Tibial nerve (tissue), 3 donors: ENCODE data around the gene DLGAP1.

Experiments
- CTCF ChIP-seq, 5 experiments: fragments of 200-600 bp in 3 of 5; fragments of 450-650 bp in 2 of 5; sonication (generic) in 3 of 5; IDR thresholded peaks; one replicate each; pipeline ENCODE4 v1.5.1; 2016 to 2019; ENCODE audit warnings: antibody characterized with exemption in 5 of 5, mild to moderate bottlenecking in 3 of 5, moderate library complexity in 2 of 5
- POLR2A ChIP-seq, 2 donors: fragments of 450-650 bp; IDR thresholded peaks; one replicate each; pipeline ENCODE4 v1.6.1; 2017; ENCODE audit warnings: antibody characterized with exemption in 2 of 2, mild to moderate bottlenecking in 2 of 2, moderate library complexity in 2 of 2

GRCh38 chr18:3457261-3457724, 997.8 kb downstream of the DLGAP1 start:
- TF ChIP-seq CTCF (IDR thresholded peaks at IDR 0.05) (no peak), POLR2A (IDR thresholded peaks at IDR 0.05) (no peak)
